GM12878 (cell line): ENCODE results near the gene C1QTNF7. TPM values are rescaled to one million over a fixed set of nuclear protein-coding genes. Genes with fewer than 3 reads are reported as not detected.

Experiments used
- ATAC-seq: fragments of 200-7000 bp; cut with Tn5 transposase; 3 replicates; pipeline ENCODE4 v1.9.1; 2020; ENCODE audit warnings: mild to moderate bottlenecking, moderate library complexity
- BruUV-seq: library from RNA; stranded (reverse); fragments of 400-500 nt; replicated peaks from 2 replicates; lab custom pipeline; 2021; lab: Mats Ljungman, UMichigan
- CTCF ChIA-PET: fragments of 300-600 bp; sonication (Branson Sonifier 250); formaldehyde crosslinking; extraction: SDS; loops from one replicate; lab custom pipeline; 2021; ENCODE audit warnings: inconsistent platforms; lab: Yijun Ruan, JAX
- POLR2A ChIA-PET: fragments of 350-600 bp; formaldehyde crosslinking; extraction: SDS; loops from one replicate; lab custom pipeline; 2021; ENCODE audit warnings: inconsistent platforms; lab: Charles Lee
- RAD21 ChIA-PET: fragments of 300-600 bp; sonication (Branson Sonifier 250); formaldehyde crosslinking; loops from one replicate; lab custom pipeline; 2023; ENCODE audit warnings: antibody characterized with exemption; ENCODE audit not compliant: unreplicated experiment; lab: Charles Lee
- SMC1A ChIA-PET: fragments of 300-600 bp; sonication (Branson Sonifier 250); formaldehyde crosslinking; loops from one replicate; lab custom pipeline; 2023; ENCODE audit not compliant: unreplicated experiment, uncharacterized antibody; lab: Charles Lee
- DNase-seq: peaks from one replicate; pipeline ENCODE4 v3.0.0-alpha.2; 2011; ENCODE audit warnings: low read depth, low spot score
- FAIRE-seq: peaks from 3 replicates; lab custom pipeline; 2011; peaks lifted over from hg19 to GRCh38; lab: Jason Lieb, UNC
- H2AFZ ChIP-seq: 2 replicates; pipeline ENCODE4 v1.6.0; 2011; ENCODE audit warnings: low read depth, low read length, control low read depth; ENCODE audit not compliant: control insufficient read depth
- H3K27ac ChIP-seq: 2 replicates; pipeline ENCODE4 v1.5.1; 2011; ENCODE audit warnings: control low read depth; ENCODE audit not compliant: control insufficient read depth, insufficient read depth
- H3K27me3 ChIP-seq, 2 experiments: replicated peaks in 1 of 2; 2 replicates each; pipeline versions ENCODE4 v1.6.0 to v1.6.1; 2011; ENCODE audit warnings: low read length in 1 of 2; ENCODE audit not compliant: control insufficient read depth in 2 of 2, insufficient read depth in 2 of 2
- H3K36me3 ChIP-seq, 2 experiments: 2 replicates each; pipeline ENCODE4 v1.5.1; 2011; ENCODE audit warnings: low read length in 1 of 2; ENCODE audit not compliant: control insufficient read depth in 2 of 2, insufficient read depth in 2 of 2
- H3K4me1 ChIP-seq: 2 replicates; pipeline ENCODE4 v1.6.1; 2011; ENCODE audit warnings: mild to moderate bottlenecking, low read length, moderate library complexity, mixed read lengths; ENCODE audit not compliant: control insufficient read depth, insufficient read depth
- H3K4me2 ChIP-seq: 2 replicates; pipeline ENCODE4 v1.6.0; 2011; ENCODE audit warnings: control low read depth; ENCODE audit not compliant: control insufficient read depth, insufficient read depth
- H3K4me3 ChIP-seq: fragments of 200-600 bp; sonication (generic); 2 replicates; pipeline ENCODE4 v1.5.1; 2016
- H3K79me2 ChIP-seq: 2 replicates; pipeline ENCODE4 v1.6.0; 2011; ENCODE audit warnings: low read length; ENCODE audit not compliant: control insufficient read depth, insufficient read depth
- H3K9ac ChIP-seq: 2 replicates; pipeline ENCODE4 v1.8.0; 2011; ENCODE audit warnings: low read length, control low read depth, mixed read lengths; ENCODE audit not compliant: control insufficient read depth, insufficient read depth
- H3K9me3 ChIP-seq: replicated peaks from 3 replicates; pipeline ENCODE4 v1.5.1; 2011; ENCODE audit warnings: mild to moderate bottlenecking, low read length; ENCODE audit not compliant: control insufficient read depth, insufficient read depth
- H4K20me1 ChIP-seq: 2 replicates; pipeline ENCODE4 v1.6.0; 2011; ENCODE audit not compliant: control insufficient read depth, insufficient read depth
- CHD1 ChIP-seq: IDR thresholded peaks from 2 replicates; pipeline ENCODE4 v1.6.1; 2012; ENCODE audit warnings: low read depth, low read length, improper control_type of control experiment
- CREB1 ChIP-seq: IDR thresholded peaks from 2 replicates; pipeline ENCODE4 v1.6.1; 2012; ENCODE audit warnings: low read depth, mild to moderate bottlenecking, inconsistent platforms
- IKZF1 ChIP-seq: fragments of 450-650 bp; conservative IDR thresholded peaks from 2 replicates; pipeline ENCODE4 v1.6.1; 2017; ENCODE audit warnings: antibody characterized with exemption, mild to moderate bottlenecking
- IRF4 ChIP-seq: IDR thresholded peaks from 2 replicates; pipeline ENCODE4 v1.6.1; 2011; ENCODE audit warnings: low read depth, low read length
- JUND ChIP-seq: IDR thresholded peaks from 2 replicates; pipeline ENCODE4 v1.6.1; 2012; ENCODE audit warnings: low read depth, mild to moderate bottlenecking, low read length, improper control_type of control experiment, moderate library complexity
- MXI1 ChIP-seq: fragments of 150-350 bp; IDR thresholded peaks from 2 replicates; pipeline ENCODE4 v1.6.1; 2011; ENCODE audit warnings: low read depth, mild to moderate bottlenecking, inconsistent platforms, low read length, improper control_type of control experiment
- NFYA ChIP-seq: IDR thresholded peaks from 2 replicates; pipeline ENCODE4 v1.6.1; 2011; ENCODE audit warnings: low read depth, mild to moderate bottlenecking, low read length, improper control_type of control experiment, borderline replicate concordance
- RAD51 ChIP-seq: fragments of 450-650 bp; IDR thresholded peaks from 2 replicates; pipeline ENCODE4 v1.6.1; 2016; ENCODE audit warnings: moderate library complexity, mild to moderate bottlenecking, inconsistent platforms
- SMARCA5 ChIP-seq: fragments of 450-650 bp; IDR thresholded peaks from 2 replicates; pipeline ENCODE4 v1.6.1; 2017; ENCODE audit warnings: mild to moderate bottlenecking
- SMC3 ChIP-seq: IDR thresholded peaks from 2 replicates; pipeline ENCODE4 v1.6.1; 2011; ENCODE audit warnings: low read length, improper control_type of control experiment, borderline replicate concordance
- STAT1 ChIP-seq: fragments of 450-650 bp; conservative IDR thresholded peaks from 2 replicates; pipeline ENCODE4 v1.6.1; 2014; ENCODE audit warnings: antibody characterized with exemption, mild to moderate bottlenecking
- TCF3 ChIP-seq: IDR thresholded peaks from 2 replicates; pipeline ENCODE4 v1.6.1; 2012; ENCODE audit warnings: low read depth, mild to moderate bottlenecking, low read length, borderline replicate concordance; ENCODE audit not compliant: insufficient read depth
- WGBS: methylation state at CpG from one replicate; pipeline ENCODE4 v1.1.6; 2016; ENCODE audit warnings: low lambda C conversion rate; ENCODE audit not compliant: insufficient replicate concordance, insufficient coverage; ENCODE audit errors: missing lambda C conversion rate; 5-methylcytosine and 5-hydroxymethylcytosine counted together
- in situ Hi-C: fragments of 300-500 bp; cut with MboI; formaldehyde crosslinking; loops from 9 replicates; pipeline ENCODE4 v1.14.3; 2018; ENCODE audit warnings: mixed read lengths
- intact Hi-C: fragments of 100-400 bp; cut with micrococcal nuclease; formaldehyde crosslinking; loops from one replicate; pipeline ENCODE4 v1.14.2; 2022; ENCODE audit not compliant: unreplicated experiment
- polyA plus RNA-seq, 11 experiments: library from polyadenylated mRNA; depleted of rRNA in 4 of 11; unstranded in 6 of 11; stranded (reverse) in 5 of 11; fragments of >200 nt; fragmentation: Nextera tagmentation in 4 of 11; fragmentation: Illumina TruSeq in 1 of 11; extraction: Ambion mirVana in 4 of 11; extraction: Trizol in 1 of 11; gene quantifications; 1 replicate in 1 of 11; 2 replicates in 10 of 11; pipeline versions ENCODE4 v1.2.1 to v1.2.3, GENCODE V29; 2011 to 2016; ENCODE audit warnings: inconsistent platforms in 2 of 11, missing spikeins in 2 of 11, low read depth in 1 of 11
- total RNA-seq, 4 experiments: library from RNA; depleted of rRNA in 3 of 4; stranded (reverse); fragments of >200 nt in 3 of 4; fragmentation: Illumina TruSeq in 1 of 4; extraction: Trizol in 1 of 4; gene quantifications; 2 replicates each; pipeline versions ENCODE4 v1.2.1 to v1.2.3, GENCODE V29; 2013 to 2021
- TF ChIP-seq, protein P1 (sequence below): fragments of 450-650 bp; IDR thresholded peaks from 2 replicates; pipeline ENCODE4 v1.6.1; 2017; ENCODE audit warnings: mild to moderate bottlenecking, low read depth, inconsistent platforms; ENCODE audit not compliant: poor library complexity, severe bottlenecking
- TF ChIP-seq, protein P2 (sequence below): IDR thresholded peaks from 2 replicates; pipeline ENCODE4 v1.6.1; 2012; ENCODE audit warnings: mild to moderate bottlenecking, low read depth, low read length
- TF ChIP-seq, protein P3 (sequence below): fragments of 450-650 bp; IDR thresholded peaks from 2 replicates; pipeline ENCODE4 v1.6.1; 2018; ENCODE audit warnings: borderline replicate concordance, mild to moderate bottlenecking; ENCODE audit not compliant: partially characterized antibody

C1QTNF7 gene
- total and polyA plus RNA-seq, 10 of the 15 experiments (the other 5 are each of a cell fraction or from before 2014, with no cell fraction given): not detected

DNA sequence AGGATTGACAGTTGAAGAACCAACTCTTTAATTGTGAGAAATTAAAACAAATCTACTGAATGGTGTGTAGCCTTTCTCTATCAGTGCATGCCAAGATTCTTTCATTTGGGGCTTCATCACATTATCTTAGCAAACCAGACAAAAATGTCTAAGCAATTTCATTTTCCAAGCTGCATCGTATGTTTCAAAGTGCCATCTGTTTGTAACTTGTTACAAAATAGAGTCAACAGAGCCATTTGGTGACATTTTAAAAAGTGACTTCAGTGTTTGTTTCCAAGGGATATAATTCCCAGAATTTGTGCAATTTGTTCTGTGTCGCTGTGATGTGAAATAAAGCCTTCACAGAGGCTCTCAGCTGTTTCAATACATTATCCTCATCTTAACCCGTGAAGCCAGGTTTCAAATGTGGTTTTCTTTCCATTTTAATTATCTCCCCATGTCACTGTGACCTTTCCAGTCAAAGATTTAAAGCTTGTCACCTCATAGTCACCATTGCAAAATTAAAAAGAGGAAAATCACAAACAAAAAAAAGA, 46.0 kb upstream of the C1QTNF7 start:
- ChIA-PET POLR2A (interaction anchor here (0.7 kb wide), 1 partner anchor 1753 kb away, joined by 3 read pairs; no protein-coding TSS in a partner anchor), SMC1A (interaction anchor here (0.7 to 1.1 kb wide), 2 partner anchors 16 to 46 kb away, joined by 3 read pairs; no protein-coding TSS in a partner anchor)

More for the DNA sequence above, 46.0 kb upstream of the C1QTNF7 start:
- BruUV-seq: no TSS peak
- intact Hi-C loops: no loop called here
- H3K27ac ChIP-seq: no peak overlapping the region
- TF ChIP-seq, protein P1, sequence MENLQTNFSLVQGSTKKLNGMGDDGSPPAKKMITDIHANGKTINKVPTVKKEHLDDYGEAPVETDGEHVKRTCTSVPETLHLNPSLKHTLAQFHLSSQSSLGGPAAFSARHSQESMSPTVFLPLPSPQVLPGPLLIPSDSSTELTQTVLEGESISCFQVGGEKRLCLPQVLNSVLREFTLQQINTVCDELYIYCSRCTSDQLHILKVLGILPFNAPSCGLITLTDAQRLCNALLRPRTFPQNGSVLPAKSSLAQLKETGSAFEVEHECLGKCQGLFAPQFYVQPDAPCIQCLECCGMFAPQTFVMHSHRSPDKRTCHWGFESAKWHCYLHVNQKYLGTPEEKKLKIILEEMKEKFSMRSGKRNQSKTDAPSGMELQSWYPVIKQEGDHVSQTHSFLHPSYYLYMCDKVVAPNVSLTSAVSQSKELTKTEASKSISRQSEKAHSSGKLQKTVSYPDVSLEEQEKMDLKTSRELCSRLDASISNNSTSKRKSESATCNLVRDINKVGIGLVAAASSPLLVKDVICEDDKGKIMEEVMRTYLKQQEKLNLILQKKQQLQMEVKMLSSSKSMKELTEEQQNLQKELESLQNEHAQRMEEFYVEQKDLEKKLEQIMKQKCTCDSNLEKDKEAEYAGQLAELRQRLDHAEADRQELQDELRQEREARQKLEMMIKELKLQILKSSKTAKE: no peak
- TF ChIP-seq CHD1 (no peak), SMARCA5 (no peak), STAT1 (no peak), CREB1 (no peak), NFYA (no peak), RAD51 (no peak), IRF4 (no peak), SMC3 (no peak), JUND (no peak), MXI1 (no peak), TCF3 (no peak), IKZF1 (no peak)
- TF ChIP-seq, protein P2, sequence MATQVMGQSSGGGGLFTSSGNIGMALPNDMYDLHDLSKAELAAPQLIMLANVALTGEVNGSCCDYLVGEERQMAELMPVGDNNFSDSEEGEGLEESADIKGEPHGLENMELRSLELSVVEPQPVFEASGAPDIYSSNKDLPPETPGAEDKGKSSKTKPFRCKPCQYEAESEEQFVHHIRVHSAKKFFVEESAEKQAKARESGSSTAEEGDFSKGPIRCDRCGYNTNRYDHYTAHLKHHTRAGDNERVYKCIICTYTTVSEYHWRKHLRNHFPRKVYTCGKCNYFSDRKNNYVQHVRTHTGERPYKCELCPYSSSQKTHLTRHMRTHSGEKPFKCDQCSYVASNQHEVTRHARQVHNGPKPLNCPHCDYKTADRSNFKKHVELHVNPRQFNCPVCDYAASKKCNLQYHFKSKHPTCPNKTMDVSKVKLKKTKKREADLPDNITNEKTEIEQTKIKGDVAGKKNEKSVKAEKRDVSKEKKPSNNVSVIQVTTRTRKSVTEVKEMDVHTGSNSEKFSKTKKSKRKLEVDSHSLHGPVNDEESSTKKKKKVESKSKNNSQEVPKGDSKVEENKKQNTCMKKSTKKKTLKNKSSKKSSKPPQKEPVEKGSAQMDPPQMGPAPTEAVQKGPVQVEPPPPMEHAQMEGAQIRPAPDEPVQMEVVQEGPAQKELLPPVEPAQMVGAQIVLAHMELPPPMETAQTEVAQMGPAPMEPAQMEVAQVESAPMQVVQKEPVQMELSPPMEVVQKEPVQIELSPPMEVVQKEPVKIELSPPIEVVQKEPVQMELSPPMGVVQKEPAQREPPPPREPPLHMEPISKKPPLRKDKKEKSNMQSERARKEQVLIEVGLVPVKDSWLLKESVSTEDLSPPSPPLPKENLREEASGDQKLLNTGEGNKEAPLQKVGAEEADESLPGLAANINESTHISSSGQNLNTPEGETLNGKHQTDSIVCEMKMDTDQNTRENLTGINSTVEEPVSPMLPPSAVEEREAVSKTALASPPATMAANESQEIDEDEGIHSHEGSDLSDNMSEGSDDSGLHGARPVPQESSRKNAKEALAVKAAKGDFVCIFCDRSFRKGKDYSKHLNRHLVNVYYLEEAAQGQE: no peak
- TF ChIP-seq, protein P3, sequence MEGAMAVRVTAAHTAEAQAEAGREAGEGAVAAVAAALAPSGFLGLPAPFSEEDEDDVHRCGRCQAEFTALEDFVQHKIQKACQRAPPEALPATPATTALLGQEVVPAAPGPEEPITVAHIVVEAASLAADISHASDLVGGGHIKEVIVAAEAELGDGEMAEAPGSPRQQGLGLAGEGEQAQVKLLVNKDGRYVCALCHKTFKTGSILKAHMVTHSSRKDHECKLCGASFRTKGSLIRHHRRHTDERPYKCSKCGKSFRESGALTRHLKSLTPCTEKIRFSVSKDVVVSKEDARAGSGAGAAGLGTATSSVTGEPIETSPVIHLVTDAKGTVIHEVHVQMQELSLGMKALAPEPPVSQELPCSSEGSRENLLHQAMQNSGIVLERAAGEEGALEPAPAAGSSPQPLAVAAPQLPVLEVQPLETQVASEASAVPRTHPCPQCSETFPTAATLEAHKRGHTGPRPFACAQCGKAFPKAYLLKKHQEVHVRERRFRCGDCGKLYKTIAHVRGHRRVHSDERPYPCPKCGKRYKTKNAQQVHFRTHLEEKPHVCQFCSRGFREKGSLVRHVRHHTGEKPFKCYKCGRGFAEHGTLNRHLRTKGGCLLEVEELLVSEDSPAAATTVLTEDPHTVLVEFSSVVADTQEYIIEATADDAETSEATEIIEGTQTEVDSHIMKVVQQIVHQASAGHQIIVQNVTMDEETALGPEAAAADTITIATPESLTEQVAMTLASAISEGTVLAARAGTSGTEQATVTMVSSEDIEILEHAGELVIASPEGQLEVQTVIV: no peak
- TF ChIP-seq, all 136 proteins: peak for 0
- FAIRE-seq: no peak
- ChIA-PET RAD21 (no interaction called here), CTCF (interaction anchor here (0.6 to 0.9 kb wide), 5 partner anchors 15 to 222 kb away, joined by 3 read pairs; no protein-coding TSS in a partner anchor)
- Histone ChIP-seq H3K27me3 (no peaks in the 10 kb centered on the region; a peak in 1 of 4 replicates), H2AFZ (no peak overlapping the region), H3K4me1 (no peaks in the 10 kb centered on the region), H4K20me1 (no peaks in the 10 kb centered on the region), H3K4me3 (no peak overlapping the region), H3K9me3 (no peaks in the 10 kb centered on the region), H3K79me2 (no peaks in the 10 kb centered on the region), H3K36me3 (no peaks in the 10 kb centered on the region), H3K9ac (no peak overlapping the region), H3K4me2 (no peak overlapping the region)
- ATAC-seq: no peak
- in situ Hi-C loops: no loop called here
- no peak for DNase-seq
- 22% methylated on average over 3 of the region's 3 CpGs for WGBS
